GM12864 (cell line): ENCODE data around the gene LPAR2.

Experiments used
- DNase-seq: peaks from one replicate; pipeline ENCODE4 v3.0.0-alpha.2; 2011; ENCODE audit warnings: low read depth
- H3K4me3 ChIP-seq: 2 replicates; pipeline ENCODE4 v1.5.1; 2011; ENCODE audit warnings: mild to moderate bottlenecking, low read depth, low read length, control low read depth
- TF ChIP-seq, protein P1 (sequence below): IDR thresholded peaks from 2 replicates; pipeline ENCODE4 v1.5.1; 2011; ENCODE audit warnings: low read depth, mild to moderate bottlenecking, moderate library complexity, low read length, control low read depth, inconsistent platforms; ENCODE audit errors: missing control alignments

The LPAR2 gene

DNA sequence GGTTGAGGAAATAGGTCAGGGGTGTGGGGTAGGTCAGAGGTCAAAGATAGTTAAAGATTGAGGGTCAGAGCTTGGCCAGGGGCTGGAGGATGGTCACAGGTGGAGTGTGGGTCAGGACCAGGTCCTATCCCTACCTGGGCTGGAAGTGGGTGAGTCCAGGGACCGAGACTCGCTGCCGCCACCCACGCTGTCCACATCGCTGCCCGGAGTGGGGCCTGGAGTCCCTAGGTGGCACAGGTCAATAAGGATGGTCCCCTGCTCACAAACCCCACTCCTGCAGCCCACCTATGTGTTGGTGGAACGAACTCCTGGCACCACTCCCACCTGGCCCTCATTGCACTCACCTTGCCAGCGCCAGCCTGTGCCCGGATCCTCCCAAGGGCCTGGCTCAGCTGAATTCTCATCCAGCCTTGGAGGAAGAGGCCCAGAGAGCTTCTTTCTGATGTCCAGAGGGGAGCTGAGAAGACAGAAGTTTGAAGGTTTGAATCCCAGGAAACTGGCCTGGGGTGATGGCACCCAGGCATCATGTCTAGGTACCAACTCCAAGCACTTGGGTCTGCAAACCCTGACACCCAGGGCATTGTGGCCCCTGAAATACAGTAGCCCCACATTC, 8.7 kb upstream of the LPAR2 start:
- no peak overlapping the region for H3K4me3 ChIP-seq
- TF ChIP-seq, protein P1, sequence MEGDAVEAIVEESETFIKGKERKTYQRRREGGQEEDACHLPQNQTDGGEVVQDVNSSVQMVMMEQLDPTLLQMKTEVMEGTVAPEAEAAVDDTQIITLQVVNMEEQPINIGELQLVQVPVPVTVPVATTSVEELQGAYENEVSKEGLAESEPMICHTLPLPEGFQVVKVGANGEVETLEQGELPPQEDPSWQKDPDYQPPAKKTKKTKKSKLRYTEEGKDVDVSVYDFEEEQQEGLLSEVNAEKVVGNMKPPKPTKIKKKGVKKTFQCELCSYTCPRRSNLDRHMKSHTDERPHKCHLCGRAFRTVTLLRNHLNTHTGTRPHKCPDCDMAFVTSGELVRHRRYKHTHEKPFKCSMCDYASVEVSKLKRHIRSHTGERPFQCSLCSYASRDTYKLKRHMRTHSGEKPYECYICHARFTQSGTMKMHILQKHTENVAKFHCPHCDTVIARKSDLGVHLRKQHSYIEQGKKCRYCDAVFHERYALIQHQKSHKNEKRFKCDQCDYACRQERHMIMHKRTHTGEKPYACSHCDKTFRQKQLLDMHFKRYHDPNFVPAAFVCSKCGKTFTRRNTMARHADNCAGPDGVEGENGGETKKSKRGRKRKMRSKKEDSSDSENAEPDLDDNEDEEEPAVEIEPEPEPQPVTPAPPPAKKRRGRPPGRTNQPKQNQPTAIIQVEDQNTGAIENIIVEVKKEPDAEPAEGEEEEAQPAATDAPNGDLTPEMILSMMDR = no peak
- DNase-seq = no peak

GRCh38 chr19:19635313-19635702, 7.3 kb upstream of the LPAR2 start:
- DNase-seq = no peak
- TF ChIP-seq, protein P1 = no peak
- H3K4me3 ChIP-seq = no peak overlapping the region

DNA sequence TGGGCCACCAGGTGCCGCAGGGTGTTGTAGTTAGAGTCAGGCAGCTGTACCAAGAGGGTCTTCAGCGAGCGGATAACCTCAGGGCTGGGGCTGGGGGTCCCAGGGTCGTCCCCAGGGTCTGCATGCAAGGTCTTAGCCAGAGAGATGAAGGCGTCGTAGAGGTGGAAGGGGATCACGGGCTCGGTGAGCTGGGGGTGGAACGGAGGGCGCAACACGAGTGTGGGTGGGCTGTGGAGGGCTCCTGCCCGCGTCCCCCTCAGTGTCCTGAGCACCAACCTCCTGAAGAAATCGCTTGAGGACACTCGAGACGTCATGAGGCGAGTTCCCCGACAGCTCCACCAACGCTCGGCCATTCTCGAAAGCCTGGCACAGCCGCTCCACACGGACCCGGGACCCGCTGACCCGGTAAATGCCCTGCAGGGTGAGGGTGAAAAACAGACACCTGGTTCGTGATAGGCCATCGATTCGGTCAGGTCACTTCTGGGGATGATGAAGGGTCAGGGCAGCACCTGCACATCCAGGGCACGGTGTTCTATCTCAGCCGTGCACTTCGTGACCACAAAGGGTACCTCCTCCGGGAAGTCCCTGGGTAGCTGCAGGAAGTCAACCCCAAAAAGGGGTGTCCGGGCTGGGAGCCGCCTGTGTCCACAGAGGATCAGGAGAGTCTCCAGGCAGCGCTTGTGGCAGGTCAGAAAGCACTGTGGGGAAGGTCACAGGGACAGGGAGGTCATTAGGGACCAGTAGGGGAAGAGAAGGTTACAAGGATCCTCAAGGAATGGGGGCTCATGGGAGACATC, 6.7 kb upstream of the LPAR2 start:
- H3K4me3 ChIP-seq = no peak overlapping the region
- TF ChIP-seq, protein P1 = no peak
- no peak for DNase-seq

- DNase-seq = no peak
- TF ChIP-seq, protein P1 = no peak
- H3K4me3 ChIP-seq = no peak overlapping the region
Measured at GRCh38 chr19:19633711-19634515, 5.9 kb upstream of the LPAR2 start.

DNA sequence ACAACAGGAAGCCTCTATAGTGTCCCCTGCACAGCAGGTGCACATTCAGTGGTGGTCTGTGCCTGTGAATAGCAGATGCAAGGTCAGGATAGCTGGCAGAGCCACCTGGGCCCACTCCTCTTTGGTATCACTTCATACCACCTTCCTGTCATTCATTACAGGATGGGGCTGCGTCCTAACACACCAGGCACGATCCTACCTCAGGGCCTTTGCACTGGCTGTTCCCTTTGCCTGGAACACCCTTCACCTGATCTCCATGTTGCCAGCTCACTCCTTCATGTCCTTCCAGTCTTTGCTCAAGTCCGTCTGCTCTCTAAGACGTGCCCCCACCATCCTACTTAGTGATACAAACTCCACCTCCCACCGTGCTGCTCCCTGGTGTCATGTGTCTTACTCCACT, 4.6 kb upstream of the LPAR2 start:
- TF ChIP-seq, protein P1 = no peak
- no peak for DNase-seq

DNA sequence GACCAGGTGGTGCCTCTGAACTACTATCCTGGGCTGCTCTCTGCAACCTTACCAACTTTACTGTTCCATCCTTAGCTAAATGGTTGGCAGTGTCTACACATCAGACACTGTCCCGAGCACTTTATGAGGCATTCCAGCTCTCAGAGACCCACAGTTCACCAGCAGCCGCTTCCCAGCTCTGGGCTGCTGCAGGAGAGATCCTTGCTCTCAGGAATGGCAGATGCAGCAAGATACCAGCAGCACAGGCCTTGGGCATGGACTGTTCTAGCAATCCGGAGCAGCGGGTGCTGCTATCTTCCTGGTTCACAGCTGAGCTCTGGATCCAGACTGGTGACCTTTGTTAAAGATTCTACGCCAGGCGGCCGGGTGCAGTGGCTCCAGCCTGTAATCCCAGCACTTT, 3.3 kb upstream of the LPAR2 start:
- no peak for DNase-seq
- H3K4me3 ChIP-seq = no peak overlapping the region
- TF ChIP-seq, protein P1 = no peak

More for the DNA sequence above, 4.6 kb upstream of the LPAR2 start:
- H3K4me3 ChIP-seq = no peak overlapping the region
